ENCODE measurements around the gene ITPKB. TPM values are rescaled to one million over a fixed set of nuclear protein-coding genes. Genes with fewer than 3 reads are reported as not detected.

Gene ITPKB
- total and polyA plus RNA-seq, 2 experiments from 2014 or later, result 0.31 to 5.2 TPM

GRCh38 chr1:226650236-226650841 lies 88.7 kb downstream of the ITPKB start:
- no peak overlapping the region for H3K4me3 ChIP-seq
- no peak for TF ChIP-seq EZH2 (IDR thresholded peaks at IDR 0.05; ENCODE audit: low read depth, unreplicated experiment)
- peak; percentile 32 to 36; a peak in 3 of 4 replicates for TF ChIP-seq CTCF (conservative IDR thresholded peaks at IDR 0.05; ENCODE audit: low read depth in 2 of 2)
- H3K27ac ChIP-seq (ENCODE audit: low read depth), result no peak overlapping the region
- no peaks in the 10 kb centered on the region for H4K20me1 ChIP-seq (replicated peaks; ENCODE audit: insufficient read depth)
- DNase-seq (ENCODE audit: low spot score) (peak; percentile 70), ATAC-seq (peak; percentile 37)
- no peaks in the 10 kb centered on the region; the same call in 2 of the 3 replicates for H3K9me3 Mint-ChIP-seq
- no peak overlapping the region for H3K4me3 Mint-ChIP-seq
- peaks cover 16% of the 10 kb centered on the region for H3K27me3 Mint-ChIP-seq (ENCODE audit: insufficient read depth, low read depth, poor library complexity)
- H2AFZ ChIP-seq, result no peak overlapping the region
- peaks cover 38% of the 10 kb centered on the region for H3K4me1 Mint-ChIP-seq
- no peak overlapping the region for H3K27ac Mint-ChIP-seq
- H3K4me2 ChIP-seq, result no peak overlapping the region
- 0 out of 2 replicates have a peak, but pooled peaks cover 4% of the 10 kb centered on the region for H3F3A ChIP-seq (replicated peaks; ENCODE audit: low read depth)
- no peaks in the 10 kb centered on the region for H3K9me2 ChIP-seq (ENCODE audit: insufficient read depth)
- H3K36me3 ChIP-seq (ENCODE audit: insufficient read depth), result no peaks in the 10 kb centered on the region
- no peaks in the 10 kb centered on the region for H3K27me3 ChIP-seq (ENCODE audit: insufficient read depth)
- H3K4me1 ChIP-seq (ENCODE audit: insufficient read depth), result peaks cover 17% of the 10 kb centered on the region
- H3K36me3 Mint-ChIP-seq (ENCODE audit: low read depth), result no peaks in the 10 kb centered on the region; the same call in 2 of the 3 replicates
- no peaks in the 10 kb centered on the region for H3K79me2 ChIP-seq (replicated peaks; ENCODE audit: insufficient read depth)

GRCh38 chr1:226649780-226650179 lies 89.3 kb downstream of the ITPKB start:
- ATAC-seq (peak; percentile 12), DNase-seq (ENCODE audit: low spot score) (peak; percentile 65)
- H3K79me2 ChIP-seq (replicated peaks; ENCODE audit: insufficient read depth), result no peaks in the 10 kb centered on the region
- Mint-ChIP-seq H3K36me3 (ENCODE audit: low read depth) (no peaks in the 10 kb centered on the region; the same call in 2 of the 3 replicates), H3K9me3 (no peaks in the 10 kb centered on the region; the same call in 2 of the 3 replicates), H3K4me1 (peaks cover 32% of the 10 kb centered on the region), H3K27me3 (ENCODE audit: insufficient read depth, low read depth, poor library complexity) (peaks cover 14% of the 10 kb centered on the region), H3K27ac (no peak overlapping the region), H3K4me3 (no peak overlapping the region)
- H3K36me3 ChIP-seq (ENCODE audit: insufficient read depth), result no peaks in the 10 kb centered on the region
- H3K27ac ChIP-seq (ENCODE audit: low read depth), result no peak overlapping the region
- no peaks in the 10 kb centered on the region for H3K9me2 ChIP-seq (ENCODE audit: insufficient read depth)
- TF ChIP-seq CTCF (conservative IDR thresholded peaks at IDR 0.05; ENCODE audit: low read depth in 2 of 2), result peak in 1 of 2 experiments; percentile 77; a peak in 3 of 4 replicates
- TF ChIP-seq REST (IDR thresholded peaks at IDR 0.05; ENCODE audit: unreplicated experiment), result no peak
- no peak for TF ChIP-seq ETS1 (IDR thresholded peaks at IDR 0.05)
- H2AFZ ChIP-seq, result no peak overlapping the region
- H4K20me1 ChIP-seq (replicated peaks; ENCODE audit: insufficient read depth), result no peaks in the 10 kb centered on the region
- peaks cover 11% of the 10 kb centered on the region for H3K4me1 ChIP-seq (ENCODE audit: insufficient read depth)
- no peaks in the 10 kb centered on the region for H3K27me3 ChIP-seq (ENCODE audit: insufficient read depth)
- no peak overlapping the region for H3K4me3 ChIP-seq
- 0 out of 2 replicates have a peak, but pooled peaks cover 4% of the 10 kb centered on the region for H3F3A ChIP-seq (replicated peaks; ENCODE audit: low read depth)
- no peak overlapping the region for H3K4me2 ChIP-seq

Measured in GM23338 (cell line).